Astrocyte (in vitro differentiated cells and primary cell): ENCODE measurements around the gene LEFTY2.

Experiments used
- EZH2 ChIP-seq: IDR thresholded peaks from 2 replicates; pipeline ENCODE4 v1.6.1; 2012; ENCODE audit warnings: mild to moderate bottlenecking, low read length, inconsistent platforms; ENCODE audit not compliant: insufficient read depth
- TF ChIP-seq, protein P1 (sequence below): IDR thresholded peaks from 2 replicates; pipeline ENCODE4 v1.5.1; 2011; ENCODE audit warnings: low read depth, mild to moderate bottlenecking, inconsistent platforms, low read length, moderate library complexity; ENCODE audit not compliant: insufficient read depth

- TF ChIP-seq, protein P1, sequence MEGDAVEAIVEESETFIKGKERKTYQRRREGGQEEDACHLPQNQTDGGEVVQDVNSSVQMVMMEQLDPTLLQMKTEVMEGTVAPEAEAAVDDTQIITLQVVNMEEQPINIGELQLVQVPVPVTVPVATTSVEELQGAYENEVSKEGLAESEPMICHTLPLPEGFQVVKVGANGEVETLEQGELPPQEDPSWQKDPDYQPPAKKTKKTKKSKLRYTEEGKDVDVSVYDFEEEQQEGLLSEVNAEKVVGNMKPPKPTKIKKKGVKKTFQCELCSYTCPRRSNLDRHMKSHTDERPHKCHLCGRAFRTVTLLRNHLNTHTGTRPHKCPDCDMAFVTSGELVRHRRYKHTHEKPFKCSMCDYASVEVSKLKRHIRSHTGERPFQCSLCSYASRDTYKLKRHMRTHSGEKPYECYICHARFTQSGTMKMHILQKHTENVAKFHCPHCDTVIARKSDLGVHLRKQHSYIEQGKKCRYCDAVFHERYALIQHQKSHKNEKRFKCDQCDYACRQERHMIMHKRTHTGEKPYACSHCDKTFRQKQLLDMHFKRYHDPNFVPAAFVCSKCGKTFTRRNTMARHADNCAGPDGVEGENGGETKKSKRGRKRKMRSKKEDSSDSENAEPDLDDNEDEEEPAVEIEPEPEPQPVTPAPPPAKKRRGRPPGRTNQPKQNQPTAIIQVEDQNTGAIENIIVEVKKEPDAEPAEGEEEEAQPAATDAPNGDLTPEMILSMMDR: no peak
- no peak for TF ChIP-seq EZH2
Observed at GRCh38 chr1:225888898-225889601, 52.0 kb downstream of the LEFTY2 start, which contains the start of gene LEFTY1.
